Myocyte (in vitro differentiated cells): Measurements from ENCODE around the gene TMEM72. TPM values are rescaled to one million over a fixed set of nuclear protein-coding genes. Genes with fewer than 3 reads are reported as not detected.
"Not testable (repeated sequence)": the region's sequence is repeated elsewhere in the genome, so short reads cannot be mapped to it uniquely, and the experiment has no call there.

ENCODE experiments used
- DNase-seq: peaks from one replicate; pipeline ENCODE4 v3.0.0-alpha.2; 2012; ENCODE audit warnings: low read depth
- polyA plus RNA-seq: library from polyadenylated mRNA; unstranded; fragments of >200 nt; gene quantifications from one replicate; pipeline ENCODE4 v1.2.1, GENCODE V29; 2012; ENCODE audit warnings: missing spikeins
- total RNA-seq: library from RNA; depleted of rRNA; stranded (reverse); fragments of >200 nt; gene quantifications from 2 replicates; pipeline ENCODE4 v1.2.3, GENCODE V29; 2014

TMEM72 gene
- total RNA-seq: 0.96 and 1.6 TPM in 2 replicates
- polyA plus RNA-seq: 2.0 TPM

DNA sequence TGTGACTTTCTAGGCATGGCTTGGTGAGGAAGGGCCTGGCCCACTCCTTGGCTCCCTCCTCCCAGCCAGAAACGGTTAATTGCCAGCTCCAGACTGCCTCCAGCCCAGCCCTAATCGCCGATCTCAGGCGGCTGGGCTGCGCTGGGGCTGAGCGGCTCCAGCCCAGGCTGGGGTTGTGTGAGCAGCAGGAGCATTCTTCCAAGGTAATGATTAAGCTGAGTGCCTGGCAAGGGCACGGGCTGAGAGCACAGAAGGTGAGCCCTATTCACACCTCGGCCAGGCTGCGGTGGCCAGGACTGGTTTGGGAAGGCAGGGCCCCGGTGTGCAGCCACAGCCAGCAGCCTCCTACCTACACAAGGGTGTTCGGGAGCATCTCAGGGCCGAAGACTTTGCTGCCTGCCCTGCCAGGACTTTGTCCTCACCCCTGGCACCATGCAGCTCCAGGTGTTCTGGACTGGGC, at the start of gene TMEM72:
TSS of gene TMEM72 (plus strand) at position 257 of the 460 bp plus-strand sequence. CDS start at position 433, 176 bp downstream.
- DNase-seq: no peak

DNA sequence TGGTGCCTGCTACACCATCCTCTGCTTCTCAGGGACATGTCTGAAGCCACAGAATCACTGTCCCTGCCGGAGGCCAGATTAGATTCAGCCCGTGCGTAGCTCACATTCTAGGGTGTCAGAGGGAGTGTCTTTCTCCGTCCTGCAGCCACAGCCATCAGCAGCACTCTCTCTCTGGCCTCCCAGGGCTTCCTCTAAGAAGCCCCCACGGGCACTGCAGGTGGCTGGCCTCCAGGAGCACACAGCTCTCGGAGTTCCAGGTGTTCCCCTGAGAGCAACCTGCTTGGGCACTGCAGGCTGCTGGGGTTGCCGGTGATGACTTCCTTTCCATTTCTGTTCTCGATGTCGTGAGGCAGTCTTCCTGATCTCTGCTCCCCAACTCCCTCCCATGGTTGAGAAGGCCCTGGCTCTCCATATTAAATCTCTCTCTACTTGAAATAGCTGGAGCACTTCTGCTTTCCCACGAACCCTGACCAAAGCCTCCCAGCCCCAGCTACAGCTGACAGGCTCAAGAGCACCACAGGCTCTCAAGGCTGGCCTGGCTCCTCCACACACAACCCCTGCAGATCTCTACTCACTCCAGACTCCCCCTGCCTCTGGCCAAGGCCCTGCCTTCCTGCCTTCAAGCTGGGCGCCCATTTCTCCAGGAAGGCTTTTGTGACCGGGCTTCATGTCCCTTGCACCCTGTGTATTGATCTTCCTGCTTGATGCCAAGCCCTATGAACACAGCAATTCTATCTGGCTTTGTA, 49.0 kb upstream of the TMEM72 start:
- peak; percentile 79 for DNase-seq

DNA sequence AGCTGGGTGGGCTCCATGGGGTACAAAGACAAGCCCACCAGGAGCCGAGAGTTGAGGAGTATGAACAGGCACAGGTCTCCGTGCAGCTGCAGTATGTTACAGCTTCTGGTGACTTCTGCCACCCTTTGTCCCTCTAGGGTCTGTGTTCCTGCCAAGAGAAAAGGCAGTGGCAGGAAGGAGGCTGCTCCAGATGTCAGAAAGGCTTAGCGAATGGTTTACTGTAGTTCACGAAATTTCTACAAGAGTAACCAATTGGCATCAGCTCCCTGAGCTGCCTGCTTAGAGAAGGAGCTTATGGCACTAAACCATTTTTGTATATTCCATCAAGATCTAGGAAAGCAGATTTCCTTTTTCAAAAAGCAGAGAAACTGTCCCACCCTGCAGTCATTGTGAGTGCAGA, 48.2 kb upstream of the TMEM72 start:
- no peak for DNase-seq

DNA sequence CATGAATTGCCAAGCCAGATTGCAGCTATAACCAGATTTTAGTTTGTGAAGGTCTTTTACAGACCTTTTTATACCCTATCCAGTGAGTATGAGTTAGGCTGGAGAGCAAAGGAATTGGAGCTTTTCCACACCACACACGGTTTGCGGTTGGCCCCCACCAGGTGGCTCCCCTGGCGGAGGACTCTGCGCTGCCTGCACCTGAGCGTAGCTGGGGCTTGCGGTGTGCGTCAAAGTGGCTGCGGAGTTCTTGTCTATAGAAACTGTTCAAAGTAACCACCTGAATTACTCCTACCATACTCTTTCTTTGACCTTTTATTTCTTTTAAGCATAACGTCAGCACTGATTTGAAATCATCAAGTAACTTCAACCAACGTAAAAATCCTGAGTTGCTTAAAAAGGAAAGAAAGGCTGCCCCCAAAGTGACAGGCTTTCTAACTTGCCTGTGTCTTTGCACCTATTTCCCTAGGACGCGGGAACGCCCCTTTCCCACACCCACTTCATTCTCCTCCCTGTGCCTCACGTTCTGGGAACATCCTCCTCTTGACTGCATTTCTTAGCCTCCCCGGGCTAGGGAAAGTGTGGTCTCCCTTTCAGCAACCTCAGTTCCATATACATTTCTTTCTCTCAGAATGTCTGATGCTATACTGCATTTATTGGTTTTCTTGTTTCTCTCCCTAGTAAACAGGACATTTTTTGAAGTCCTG, 47.6 kb upstream of the TMEM72 start:
- DNase-seq: no peak

DNA sequence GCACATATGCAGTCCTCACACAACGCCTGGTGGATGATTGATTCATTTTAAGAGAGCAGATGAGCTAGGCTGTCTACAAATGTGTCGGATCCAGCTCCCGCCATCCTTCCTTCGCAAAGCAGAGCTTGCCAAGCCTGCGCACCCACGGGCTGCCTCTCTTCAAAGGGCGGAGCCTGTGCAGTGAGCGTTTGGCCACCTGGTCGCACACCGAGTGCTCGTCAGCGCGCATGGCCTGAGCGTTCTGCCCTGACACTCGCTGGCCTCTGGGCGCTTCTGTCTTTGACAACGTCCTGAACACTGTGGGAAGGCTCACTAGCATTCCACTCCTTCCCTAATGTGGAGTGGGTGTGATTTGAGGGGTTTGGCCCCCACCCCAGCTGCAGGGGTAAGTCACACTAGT, 47.1 kb upstream of the TMEM72 start:
- no peak for DNase-seq

DNA sequence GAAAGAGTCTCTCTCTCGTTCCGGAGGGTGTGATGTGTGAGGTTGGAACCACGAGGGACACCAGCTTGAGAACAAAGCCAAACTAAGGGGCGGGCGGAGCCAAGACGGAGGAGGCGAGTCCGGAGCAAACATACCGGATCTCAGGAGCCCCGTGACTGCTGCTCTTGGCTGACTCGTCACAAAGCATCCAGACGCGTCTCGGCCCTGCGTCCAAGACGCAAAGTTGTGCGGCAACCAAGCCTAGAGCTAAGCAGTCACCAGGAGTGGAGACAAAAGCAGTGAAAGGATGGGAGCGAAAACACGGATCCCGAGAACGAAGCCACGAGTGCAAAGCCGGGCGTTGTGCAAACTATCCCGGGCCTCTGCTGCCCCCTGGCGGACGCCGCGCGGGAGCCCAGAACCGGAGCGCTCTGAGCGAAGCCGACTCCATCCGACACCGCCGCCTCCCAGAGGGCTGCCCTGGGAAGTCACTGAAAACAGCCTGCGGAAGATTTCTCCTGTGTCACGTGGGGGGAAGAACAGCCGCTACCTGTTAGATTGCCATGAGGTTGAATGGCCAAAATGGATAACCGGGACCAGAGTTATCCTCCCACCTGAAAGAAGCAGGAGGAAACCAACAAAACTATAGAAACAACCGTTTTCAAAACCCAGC, 46.4 kb upstream of the TMEM72 start:
- peak; percentile 91 for DNase-seq

DNA sequence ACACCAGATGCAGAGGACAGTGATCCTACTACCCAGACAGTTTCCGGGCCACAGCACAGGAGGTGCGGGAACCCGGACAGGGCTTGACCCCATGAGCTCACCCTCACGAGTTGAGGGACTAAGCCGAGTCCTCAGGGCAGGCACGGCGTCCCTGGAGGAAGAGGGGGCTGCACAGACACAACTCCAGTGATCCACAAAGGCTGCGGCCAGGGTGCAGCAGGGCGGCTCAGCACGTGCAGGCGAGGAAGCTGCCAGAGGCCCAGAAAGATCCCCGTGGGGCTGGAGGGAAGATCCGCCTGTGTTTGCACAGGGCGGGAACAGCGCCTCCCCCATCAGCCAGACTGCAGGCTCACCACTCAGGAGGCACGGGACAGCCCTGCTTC, 45.9 kb upstream of the TMEM72 start:
- DNase-seq: no peak

DNA sequence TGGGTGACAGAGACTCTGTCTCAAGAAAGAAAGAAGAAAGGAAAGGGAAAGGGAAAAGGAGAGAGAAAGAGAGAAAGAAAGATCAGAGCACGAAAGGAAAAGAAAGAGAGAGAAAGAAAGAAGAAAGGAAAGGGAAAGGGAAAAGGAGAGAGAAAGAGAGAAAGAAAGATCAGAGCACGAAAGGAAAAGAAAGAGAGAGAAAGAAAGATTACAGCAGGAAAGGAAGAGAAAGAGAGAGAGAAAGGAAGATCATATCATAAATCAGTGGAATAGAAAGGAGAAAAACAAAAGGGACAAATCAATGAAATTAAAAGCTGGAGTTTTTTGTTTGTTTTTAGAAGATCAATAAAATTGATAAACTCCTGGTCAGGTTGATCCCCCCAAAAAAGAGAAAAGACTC, 44.8 kb upstream of the TMEM72 start:
- DNase-seq: not testable (repeated sequence)

DNA sequence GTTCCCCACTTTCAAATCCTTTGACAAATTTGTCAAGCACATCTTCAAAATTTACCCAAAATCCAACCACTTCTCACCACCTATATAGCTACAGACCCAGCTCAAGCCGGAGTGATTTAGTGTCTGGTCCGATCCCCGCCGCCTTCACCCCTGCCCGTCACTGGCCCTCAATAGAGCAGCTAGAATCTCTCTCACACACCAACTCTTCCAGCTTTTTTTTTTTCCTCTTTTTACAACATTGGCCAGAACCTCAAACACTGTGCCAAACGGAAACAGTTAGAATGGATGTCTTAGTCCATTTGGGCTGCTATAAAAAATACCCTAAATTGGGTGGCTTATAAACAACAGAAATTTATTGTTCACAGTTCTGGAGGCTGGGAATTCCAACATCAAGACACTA, 41.1 kb upstream of the TMEM72 start:
- DNase-seq: no peak

DNA sequence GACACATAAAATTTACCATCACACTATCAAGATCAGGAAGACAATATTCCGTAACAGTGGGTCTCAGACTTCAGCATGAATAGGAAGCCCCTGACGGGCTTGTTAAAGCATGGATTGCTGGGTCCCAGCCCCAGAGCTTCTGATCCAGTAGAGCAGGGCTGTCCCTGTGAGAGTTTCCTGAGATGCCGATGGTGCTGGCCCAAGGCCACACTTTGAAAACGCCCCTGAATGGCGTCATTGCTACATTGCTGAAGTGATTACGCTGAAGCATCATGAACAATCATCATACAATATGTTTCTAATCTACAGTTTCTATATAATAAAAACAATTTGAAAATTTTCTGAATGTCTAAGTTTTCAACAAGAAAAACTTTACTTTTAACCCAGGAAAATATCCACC, 38.0 kb upstream of the TMEM72 start:
- DNase-seq: no peak

DNA sequence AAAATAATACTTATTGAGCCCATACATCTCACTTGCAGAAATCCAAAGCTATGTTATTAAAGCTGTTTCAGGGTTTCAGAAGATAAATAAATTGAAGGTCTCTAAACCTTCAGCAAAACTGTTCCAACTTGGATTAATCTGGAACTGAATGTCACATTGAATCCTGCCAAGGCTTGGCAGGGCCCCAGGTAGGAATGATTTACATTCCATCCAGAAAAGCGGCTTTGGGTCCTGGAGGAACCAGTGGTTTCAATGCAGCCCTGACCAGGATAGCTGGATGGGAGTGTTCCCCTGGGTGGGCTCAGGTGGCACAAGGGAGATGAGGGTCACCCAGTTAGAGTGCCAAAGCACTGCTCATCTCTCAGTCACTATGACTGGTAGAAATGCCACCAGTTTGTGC, 37.0 kb upstream of the TMEM72 start:
- no peak for DNase-seq

DNA sequence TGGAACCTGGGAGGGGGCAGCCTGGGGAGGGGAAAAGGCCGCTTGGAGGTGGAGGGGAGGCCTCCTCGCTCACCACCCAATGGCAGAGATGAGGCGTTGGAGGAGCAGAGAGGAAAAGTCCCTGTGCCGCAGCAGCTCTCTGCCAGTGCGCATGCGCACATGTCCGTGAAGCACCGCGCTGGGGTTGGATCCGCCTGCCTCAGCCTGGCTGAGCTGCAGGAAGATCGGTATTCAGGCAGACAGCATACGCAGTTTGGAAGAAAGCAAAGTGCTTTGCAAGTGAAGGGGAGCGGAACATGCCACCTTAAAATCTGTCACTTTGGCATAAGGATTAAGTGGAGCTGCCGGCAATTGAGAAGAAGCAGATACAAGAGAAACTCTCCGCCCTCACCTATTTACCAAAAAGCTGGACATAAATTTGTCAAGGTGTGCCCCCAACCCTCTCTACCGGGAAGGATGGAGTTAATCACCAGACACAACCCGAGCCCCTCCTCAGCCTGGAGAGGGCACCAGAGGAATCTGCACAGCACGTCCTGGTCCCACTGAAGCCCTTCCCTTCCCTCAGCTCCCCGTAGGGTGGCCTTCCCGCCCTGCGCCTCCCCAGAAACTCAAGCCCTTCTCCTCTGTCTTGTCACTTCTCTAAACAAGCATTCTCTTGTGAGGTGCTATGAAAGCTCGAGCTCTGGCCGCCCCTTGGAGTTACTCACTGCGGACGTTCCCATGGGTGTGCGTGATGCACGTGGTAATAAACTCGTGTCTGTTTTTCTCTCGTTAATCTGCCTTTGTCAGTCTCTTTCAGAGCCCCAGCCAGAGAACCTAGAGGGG, 32.2 kb upstream of the TMEM72 start:
- peak; percentile 84 for DNase-seq

DNA sequence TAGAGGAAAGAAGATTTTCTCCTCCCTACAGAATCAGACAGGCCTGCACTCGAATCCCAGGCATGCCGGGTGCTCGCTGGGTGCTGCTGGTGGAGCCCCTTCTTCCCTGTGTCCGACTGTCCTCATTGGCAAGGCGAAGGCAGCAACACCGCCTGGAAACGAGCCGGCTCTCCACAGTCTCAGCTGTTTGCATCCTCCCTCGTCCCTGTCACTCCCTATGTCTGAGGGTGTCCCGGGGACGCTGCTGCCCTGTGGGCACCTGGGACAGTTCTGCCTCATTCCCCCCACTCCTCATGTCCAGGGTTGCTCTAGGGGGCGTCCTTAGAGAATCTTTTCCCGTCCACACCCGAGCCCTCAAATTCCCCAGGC, 31.6 kb upstream of the TMEM72 start:
- DNase-seq: peak; percentile 28

DNA sequence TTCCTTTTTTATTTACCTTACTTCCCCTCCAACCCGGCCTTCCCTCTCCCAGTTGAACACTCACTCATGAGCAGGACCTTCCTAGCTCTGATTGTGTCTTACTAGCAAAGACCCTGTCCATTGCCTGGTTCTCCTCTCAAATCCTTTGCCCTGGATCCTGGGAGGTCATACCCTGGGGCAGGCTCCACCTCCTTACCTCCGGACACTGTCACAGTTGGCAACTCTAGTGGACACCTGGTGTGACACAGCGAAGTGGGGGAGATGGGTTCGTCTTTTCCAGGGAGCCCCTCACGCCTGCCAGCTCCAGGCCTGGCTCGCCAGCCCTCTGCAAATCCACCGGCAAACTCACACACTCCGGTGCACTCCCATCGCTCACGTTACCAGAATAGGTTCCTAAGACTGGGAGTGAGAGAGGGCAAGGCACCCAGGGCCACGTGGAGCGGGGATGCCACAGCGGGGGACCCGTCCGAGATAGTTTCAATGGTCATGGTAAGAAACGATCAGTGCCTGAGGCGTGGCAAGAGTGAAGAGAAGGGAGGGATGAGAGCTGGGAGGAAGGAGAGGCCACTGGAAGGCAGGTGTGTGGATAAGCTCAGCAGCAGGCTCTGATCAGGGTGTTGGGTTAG, 30.9 kb upstream of the TMEM72 start:
- DNase-seq: no peak

DNA sequence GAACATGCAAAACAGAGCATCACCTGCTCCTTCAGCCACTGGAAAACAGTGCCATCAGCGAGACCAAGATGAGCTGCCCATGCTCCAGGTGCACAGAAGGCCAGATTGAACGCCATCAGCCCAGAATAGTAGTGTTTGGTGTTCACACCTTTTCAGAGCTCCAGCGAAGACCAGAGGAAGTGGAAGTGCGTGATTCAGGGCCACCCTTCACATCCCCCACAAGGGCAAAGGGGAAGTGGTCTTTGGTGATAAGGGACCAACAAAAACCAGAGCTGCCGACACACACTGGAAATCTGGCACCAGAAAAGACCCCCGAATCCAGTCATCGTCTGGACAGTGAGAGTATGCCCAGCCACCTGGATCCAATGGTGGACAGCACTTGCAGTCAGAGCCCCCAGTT, 29.5 kb upstream of the TMEM72 start:
- no peak for DNase-seq

DNA sequence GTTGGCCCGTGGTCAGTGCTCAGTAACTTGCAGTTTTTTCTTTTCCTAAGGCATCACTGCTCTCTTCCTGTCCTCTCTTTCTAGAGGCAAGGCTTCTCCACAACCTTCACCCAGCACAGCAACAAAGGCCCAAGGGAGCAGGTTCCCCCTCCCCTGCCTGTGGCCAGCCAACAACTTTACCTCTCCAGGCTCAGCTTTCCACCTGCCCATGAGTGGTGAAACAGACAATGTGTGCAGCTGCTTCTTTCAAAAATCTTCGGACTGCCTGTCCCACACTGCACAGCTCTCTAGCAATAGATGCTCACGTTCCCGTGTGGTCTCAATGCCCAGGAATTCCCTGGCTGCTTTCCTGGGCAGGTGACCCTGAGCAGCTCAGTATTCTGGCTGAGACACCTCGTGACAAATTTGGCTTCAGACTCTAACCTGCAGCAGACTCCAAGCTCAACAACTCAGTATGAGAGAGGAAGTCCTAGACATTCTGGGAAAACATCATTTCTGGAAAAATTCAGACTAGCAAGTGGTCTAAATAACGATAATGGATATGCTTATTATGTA, 28.9 kb upstream of the TMEM72 start:
- peak; percentile 56 for DNase-seq

DNA sequence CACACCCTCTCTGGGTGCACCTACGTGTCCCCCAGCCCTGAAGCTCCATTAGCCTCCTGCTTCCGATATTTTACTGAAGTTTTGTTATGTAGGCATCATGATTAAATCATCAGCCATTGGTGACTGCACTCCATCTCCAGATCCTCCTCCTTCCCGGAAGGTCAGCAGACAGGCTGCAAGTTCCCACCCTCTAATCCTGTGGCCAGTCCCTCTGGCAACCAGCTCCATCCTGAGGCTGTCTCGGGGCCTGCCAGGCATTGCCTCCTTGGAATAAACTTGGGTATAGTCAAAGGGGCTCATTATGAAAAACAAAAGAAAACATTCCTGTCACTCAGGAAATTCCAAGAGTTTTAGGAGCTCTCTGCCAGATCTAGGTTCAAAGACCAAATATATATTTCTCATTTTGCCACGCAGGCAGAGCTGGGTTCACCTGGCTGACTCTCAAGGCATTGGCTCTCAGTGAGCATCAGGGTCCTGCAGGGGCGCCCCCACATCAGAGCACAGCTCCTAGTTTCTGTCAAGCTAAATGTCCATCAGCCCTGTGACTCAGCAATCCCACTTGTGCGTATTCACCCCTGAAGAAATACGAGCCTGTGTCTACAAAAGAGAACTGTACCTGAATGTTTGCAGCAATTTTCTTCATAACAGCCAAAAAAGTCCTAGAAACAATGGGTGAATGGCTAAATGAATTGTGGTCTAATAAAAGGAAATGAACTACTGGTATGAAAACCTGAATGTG, 27.4 kb upstream of the TMEM72 start:
- no peak for DNase-seq

DNA sequence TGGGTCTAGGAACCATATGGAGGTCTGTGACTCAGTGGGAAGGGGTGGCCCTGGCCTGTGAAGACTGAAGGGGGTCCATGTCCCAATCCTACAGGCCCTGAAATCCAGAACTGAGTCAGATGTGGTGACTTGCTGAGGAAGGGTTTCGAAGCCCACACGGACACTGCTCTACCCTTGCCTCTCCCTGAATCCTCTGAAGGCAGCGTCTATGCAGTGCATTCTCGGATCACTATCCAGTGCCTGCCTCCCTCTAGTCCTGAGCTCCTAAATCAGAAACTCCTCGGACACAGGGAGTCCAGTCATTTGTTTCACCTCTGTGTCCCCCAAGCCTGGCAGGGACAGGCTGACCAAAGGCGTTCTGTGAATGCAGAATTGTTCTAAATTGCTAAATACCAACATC, 25.4 kb upstream of the TMEM72 start:
- DNase-seq: no peak

DNA sequence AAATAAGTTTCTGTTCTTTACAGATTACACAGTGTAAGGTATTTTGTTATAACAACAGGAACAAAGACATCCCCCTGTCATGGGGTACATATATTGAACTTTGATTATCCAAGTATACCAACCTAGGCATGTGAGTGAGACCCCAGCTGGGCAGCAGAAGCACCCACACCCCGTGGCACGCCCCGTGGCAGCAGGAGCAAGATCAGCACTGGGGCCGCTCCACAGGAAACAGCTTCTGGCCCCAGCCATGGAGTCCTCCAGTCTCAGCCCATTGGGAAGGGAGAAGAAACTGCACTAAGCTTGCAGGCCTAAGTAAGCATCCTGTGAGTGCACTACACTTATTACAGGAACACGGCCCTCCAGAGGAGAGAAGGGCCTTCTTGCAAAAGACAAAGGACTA, 24.2 kb upstream of the TMEM72 start:
- no peak for DNase-seq

DNA sequence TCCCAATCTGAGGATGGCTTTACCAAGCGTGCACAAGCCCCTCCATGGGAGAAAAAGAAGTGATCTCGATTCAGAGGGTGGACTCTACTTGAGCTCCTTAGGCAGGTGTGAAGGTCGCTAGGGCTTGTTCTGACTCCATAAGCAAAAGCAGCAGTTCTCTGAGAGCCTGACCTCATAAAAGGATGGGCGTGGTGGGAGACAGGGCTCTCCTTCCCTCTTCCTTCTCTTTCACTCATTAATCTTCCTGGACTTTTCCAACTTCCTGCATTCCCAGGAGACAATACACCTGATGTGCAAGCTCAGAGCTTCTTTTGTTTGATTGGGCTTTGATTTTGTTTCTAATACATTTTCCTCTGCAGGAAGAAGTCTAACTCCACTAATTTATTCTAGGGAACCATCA, 22.3 kb upstream of the TMEM72 start:
- no peak for DNase-seq
